Sigmoid colon (tissue), 7 donors: ENCODE measurements around the gene PSG2. TPM values are rescaled to one million over a fixed set of nuclear protein-coding genes. Genes with fewer than 3 reads are reported as not detected.
"Not testable (repeated sequence)": the region's sequence is repeated elsewhere in the genome, so short reads cannot be mapped to it uniquely, and the experiment has no call there.

Source experiments
- DNase-seq: peaks from one replicate; pipeline ENCODE4 v3.0.0-alpha.2; 2019
- H3K27ac ChIP-seq, 4 donors: fragments of 200-600 bp; sonication (generic); one replicate each; pipeline ENCODE4 v1.5.1; 2016 to 2019; ENCODE audit warnings: mild to moderate bottlenecking in 1 of 4
- H3K27me3 ChIP-seq, 3 donors: fragments of 200-600 bp; sonication (generic); one replicate each; pipeline ENCODE4 v1.5.1; 2019; ENCODE audit warnings: mild to moderate bottlenecking in 1 of 3
- H3K36me3 ChIP-seq, 4 donors: fragments of 200-600 bp; sonication (generic); one replicate each; pipeline ENCODE4 v1.5.1; 2016 to 2019
- H3K4me1 ChIP-seq, 4 donors: fragments of 200-600 bp; sonication (generic); one replicate each; pipeline ENCODE4 v1.5.1; 2017 to 2019
- H3K4me3 ChIP-seq, 4 donors: fragments of 200-600 bp; sonication (generic); one replicate each; pipeline ENCODE4 v1.5.1; 2017 to 2019; ENCODE audit warnings: mild to moderate bottlenecking in 2 of 4, moderate library complexity in 1 of 4
- H3K9me3 ChIP-seq, 4 donors: fragments of 200-600 bp in 3 of 4; sonication (generic) in 3 of 4; one replicate each; pipeline versions ENCODE4 v1.5.1 to v1.6.1; 2013 to 2019
- CTCF ChIP-seq, 4 experiments: fragments of 450-650 bp in 3 of 4; fragments of 200-600 bp in 1 of 4; IDR thresholded peaks; one replicate each; pipeline ENCODE4 v1.5.1; 2016 to 2019; ENCODE audit warnings: antibody characterized with exemption in 4 of 4, mild to moderate bottlenecking in 3 of 4, moderate library complexity in 2 of 4
- EP300 ChIP-seq, 4 donors: sonication (generic); formaldehyde crosslinking; IDR thresholded peaks; one replicate each; pipeline ENCODE4 v1.6.1; 2017; ENCODE audit warnings: antibody characterized with exemption in 4 of 4
- POLR2A ChIP-seq, 2 donors: fragments of 450-650 bp; IDR thresholded peaks; one replicate each; pipeline ENCODE4 v1.6.1; 2016; ENCODE audit warnings: antibody characterized with exemption in 2 of 2, mild to moderate bottlenecking in 2 of 2, moderate library complexity in 2 of 2
- POLR2AphosphoS5 ChIP-seq, 4 donors: sonication (generic); formaldehyde crosslinking; IDR thresholded peaks; one replicate each; pipeline ENCODE4 v1.6.1; 2017; ENCODE audit warnings: antibody characterized with exemption in 4 of 4
- WGBS, 2 donors: extraction: QIAGEN DNeasy Blood & Tissue Kit; methylation state at CpG; one replicate each; pipeline ENCODE4 v1.1.7; 2013; 5-methylcytosine and 5-hydroxymethylcytosine counted together
- intact Hi-C: fragments of 100-400 bp; cut with DNase I; formaldehyde crosslinking; loops from one replicate; pipeline ENCODE4 v1.15.1; 2023
- polyA plus RNA-seq, 3 donors: library from polyadenylated mRNA; stranded (reverse); fragments of 200-250 nt; gene quantifications; one replicate each; pipeline ENCODE4 v1.2.3, GENCODE V29; 2013
- total RNA-seq, 4 donors: library from RNA; depleted of rRNA; stranded (reverse); fragments of >200 nt; gene quantifications; one replicate each; pipeline ENCODE4 v1.1.0, GENCODE V29; 2016
- donor health status: healthy with polysubstance abuse.
- donor health status: Bipolar disorder and iron deficiency.
- donor health status: healthy.

The PSG2 gene
- total and polyA plus RNA-seq, 7 donors, result not detected

GRCh38 chr19:43059482-43059881 lies 23.0 kb downstream of the PSG2 start:
- WGBS, 2 donors, result 85 to 91% methylated on average over 2 of the region's 2 CpGs
- H3K27me3 ChIP-seq, intact Hi-C loops, H3K9me3 ChIP-seq, H3K36me3 ChIP-seq, H3K4me3 ChIP-seq, H3K27ac ChIP-seq, DNase-seq, H3K4me1 ChIP-seq: not testable (repeated sequence)

- H3K27ac ChIP-seq, H3K4me1 ChIP-seq, H3K9me3 ChIP-seq, H3K36me3 ChIP-seq, intact Hi-C loops, DNase-seq, H3K4me3 ChIP-seq, H3K27me3 ChIP-seq: not testable (repeated sequence)
- 29 to 52% methylated on average over 2 of the region's 2 CpGs for WGBS, 2 donors
Measured at GRCh38 chr19:43058440-43058839, 24.1 kb downstream of the PSG2 start.

GRCh38 chr19:43047966-43048365 lies 34.5 kb downstream of the PSG2 start:
- H3K4me1 ChIP-seq, result peaks cover 0 to 15% (median 2%) of the 10 kb centered on the region in 4 donors
- DNase-seq, H3K4me3 ChIP-seq, H3K36me3 ChIP-seq, H3K9me3 ChIP-seq, H3K27me3 ChIP-seq, H3K27ac ChIP-seq, intact Hi-C loops: not testable (repeated sequence)
- 75 to 76% methylated on average over 3 of the region's 3 CpGs for WGBS, 2 donors

- Histone ChIP-seq H3K27ac (peak overlapping the region in 2 of 4 donors; percentile 14 to 40), H3K4me1 (peaks cover 0 to 15% (median 4%) of the 10 kb centered on the region in 4 donors)
- 76% methylated on average over 2 of the region's 2 CpGs for WGBS, 2 donors
- intact Hi-C loops, H3K36me3 ChIP-seq, H3K9me3 ChIP-seq, DNase-seq, H3K27me3 ChIP-seq, H3K4me3 ChIP-seq: not testable (repeated sequence)
- TF ChIP-seq POLR2AphosphoS5 (IDR thresholded peaks at IDR 0.05), result peak in 3 of 4 donors; percentile 50 to 80 (median 72)
Measured at GRCh38 chr19:43046578-43046977, 35.9 kb downstream of the PSG2 start.

- DNase-seq, H3K27ac ChIP-seq, H3K36me3 ChIP-seq, H3K27me3 ChIP-seq, intact Hi-C loops, H3K4me3 ChIP-seq, H3K9me3 ChIP-seq: not testable (repeated sequence)
- H3K4me1 ChIP-seq, result peaks cover 0 to 15% (median 4%) of the 10 kb centered on the region in 4 donors
- 83 to 91% methylated on average over 1 of the region's 1 CpG for WGBS, 2 donors
Measured at GRCh38 chr19:43043492-43044180, 38.9 kb downstream of the PSG2 start.

GRCh38 chr19:43031645-43032044 lies 50.9 kb downstream of the PSG2 start:
- 23 to 36% methylated on average over 2 of the region's 2 CpGs for WGBS, 2 donors
- H3K9me3 ChIP-seq, H3K4me3 ChIP-seq, H3K4me1 ChIP-seq, intact Hi-C loops, H3K27me3 ChIP-seq, H3K27ac ChIP-seq, DNase-seq, H3K36me3 ChIP-seq: not testable (repeated sequence)

GRCh38 chr19:43028866-43029265 lies 53.6 kb downstream of the PSG2 start:
- no peaks in the 10 kb centered on the region for H3K9me3 ChIP-seq
- no peak for TF ChIP-seq CTCF (IDR thresholded peaks at IDR 0.05)
- TF ChIP-seq EP300 (IDR thresholded peaks at IDR 0.05), result no peak
- no peak for TF ChIP-seq POLR2A (IDR thresholded peaks at IDR 0.05)
- TF ChIP-seq POLR2AphosphoS5 (IDR thresholded peaks at IDR 0.05), result no peak
- no peak overlapping the region for H3K4me3 ChIP-seq
- no peak overlapping the region for H3K27ac ChIP-seq
- DNase-seq, result no peak
- H3K36me3 ChIP-seq, result no peaks in the 10 kb centered on the region
- intact Hi-C loops, result no loop called here
- no peaks in the 10 kb centered on the region for H3K4me1 ChIP-seq
- WGBS, 2 donors, result 74 to 77% methylated on average over 4 of the region's 4 CpGs
- H3K27me3 ChIP-seq, result no peaks in the 10 kb centered on the region

GRCh38 chr19:43027985-43028384 lies 54.5 kb downstream of the PSG2 start:
- H3K27me3 ChIP-seq, DNase-seq, H3K4me3 ChIP-seq, H3K4me1 ChIP-seq, intact Hi-C loops, H3K27ac ChIP-seq, H3K9me3 ChIP-seq, H3K36me3 ChIP-seq: not testable (repeated sequence)
- 54 to 58% methylated on average over 10 of the region's 10 CpGs for WGBS, 2 donors

GRCh38 chr19:43027061-43027460 lies 55.4 kb downstream of the PSG2 start:
- H3K9me3 ChIP-seq, DNase-seq, H3K36me3 ChIP-seq, H3K27ac ChIP-seq, H3K27me3 ChIP-seq, H3K4me3 ChIP-seq, intact Hi-C loops, H3K4me1 ChIP-seq: not testable (repeated sequence)
- 78 to 85% methylated on average over 8 of the region's 8 CpGs for WGBS, 2 donors

- peaks cover 0 to 11% (median 6%) of the 10 kb centered on the region in 4 donors for H3K4me1 ChIP-seq
- 73 to 74% methylated on average over 6 of the region's 6 CpGs for WGBS, 2 donors
- H3K27ac ChIP-seq, intact Hi-C loops, H3K4me3 ChIP-seq, DNase-seq, H3K9me3 ChIP-seq, H3K36me3 ChIP-seq, H3K27me3 ChIP-seq: not testable (repeated sequence)
Measured at GRCh38 chr19:43026369-43026768, 56.1 kb downstream of the PSG2 start, which contains the start of gene PSG11. PSG11 (minus strand) TSS chr19:43026469; CDS start chr19:43026372, 97 bp downstream.

GRCh38 chr19:43022098-43022497 lies 60.4 kb downstream of the PSG2 start:
- intact Hi-C loops, H3K36me3 ChIP-seq, DNase-seq, H3K27me3 ChIP-seq, H3K9me3 ChIP-seq, H3K4me3 ChIP-seq: not testable (repeated sequence)
- H3K27ac ChIP-seq, result peak overlapping the region in 2 of 4 donors; percentile 40 to 42
- H3K4me1 ChIP-seq, result peaks cover 0 to 11% (median 7%) of the 10 kb centered on the region in 4 donors
- 65 to 67% methylated on average over 4 of the region's 4 CpGs for WGBS, 2 donors
